Pancreas (tissue), 10 donors: ENCODE data around the gene NFIX. TPM values are rescaled to one million over a fixed set of nuclear protein-coding genes. Genes with fewer than 3 reads are reported as not detected.

Experiments
- ATAC-seq, 4 donors: fragments of 200-7000 bp; cut with Tn5 transposase; one replicate each; pipeline versions ENCODE4 v1.8.0 to v1.9.1; 2020; ENCODE audit warnings: mild to moderate bottlenecking in 4 of 4, moderate library complexity in 4 of 4
- DNase-seq, 6 donors: peaks; one replicate each; pipeline ENCODE4 v3.0.0-alpha.2; 2020
- FAIRE-seq: peaks from 2 replicates; lab custom pipeline; 2012; peaks lifted over from hg19 to GRCh38; lab: Jason Lieb, UNC
- H3K27ac ChIP-seq, 4 donors: fragments of 200-600 bp; sonication (generic); 1 replicate in 3 of 4; 2 replicates in 1 of 4; pipeline versions ENCODE4 v1.5.0 to v1.8.0; 2020
- H3K27me3 ChIP-seq, 4 donors: fragments of 200-600 bp; one replicate each; pipeline ENCODE4 v1.8.0; 2021
- H3K36me3 ChIP-seq, 3 donors: fragments of 200-600 bp; sonication (generic) in 1 of 3; one replicate each; pipeline versions ENCODE4 v1.5.0 to v1.8.0; 2020 to 2021
- H3K4me1 ChIP-seq, 3 donors: fragments of 200-600 bp; one replicate each; pipeline ENCODE4 v1.8.0; 2021
- H3K4me3 ChIP-seq, 4 donors: fragments of 200-600 bp; sonication (generic) in 2 of 4; one replicate each; pipeline versions ENCODE4 v1.5.0 to v1.8.0; 2020 to 2021
- H3K9me3 ChIP-seq, 4 donors: fragments of 200-600 bp; one replicate each; pipeline ENCODE4 v1.8.0; 2021
- CTCF ChIP-seq, 4 donors: fragments of 200-600 bp; sonication (generic) in 3 of 4; IDR thresholded peaks; one replicate each; pipeline versions ENCODE4 v1.5.0 to v1.8.0; 2021; ENCODE audit warnings: antibody characterized with exemption in 4 of 4
- WGBS, 2 donors: extraction: QIAGEN DNeasy Blood & Tissue Kit; methylation state at CpG; one replicate each; pipeline ENCODE4 v1.1.7; 2013; 5-methylcytosine and 5-hydroxymethylcytosine counted together
- intact Hi-C, 3 donors: fragments of 100-400 bp; cut with DNase I; formaldehyde crosslinking; loops; one replicate each; pipeline versions ENCODE4 v1.11.1 to v1.14.2; 2022
- polyA plus RNA-seq, 2 donors: library from polyadenylated mRNA; stranded (reverse); fragments of 200-250 nt; gene quantifications; one replicate each; pipeline ENCODE4 v1.2.3, GENCODE V29; 2013
- total RNA-seq, 6 donors: library from RNA; stranded (reverse); fragmentation: NEBNext Ultra II Directional in 4 of 6; extraction: Animal tissue kit (Norgen Biotek cat#: 25700) in 4 of 6; gene quantifications; one replicate each; pipeline versions ENCODE4 v1.2.1 to v1.2.4, GENCODE V29; 2021 to 2023
- donor health status: healthy with polysubstance abuse.
- donor health status: DM: no; HTN: no; CAD: no; lungs with moderate emphysema.
- donor health status: DM: no; HTN: no; CAD: no.
- donor health status: control.
- donor health status: control.
- donor health status: Bipolar disorder and iron deficiency.
- donor health status: DM: yes; HTN: yes; CAD: no.
- donor health status: DM: no; HTN: no; CAD: no.
- donor health status: DM: no; HTN: no; CAD: no.
- donor health status: DM: yes; HTN: yes; CAD: no.

Gene NFIX
- total and polyA plus RNA-seq, 8 donors, result 8.3 to 45.1 (median 32.7) TPM

GRCh38 chr19:13026462-13027370, 31.4 kb downstream of the NFIX start:
- H3K4me3 ChIP-seq, result peak overlapping the region in 2 of 4 donors; percentile 15 to 35
- FAIRE-seq (peak; percentile 70), ATAC-seq (peak; percentile 80 to 86 (median 83)), DNase-seq (peak in 3 of 6 donors; percentile 66 to 73 (median 66))
- no peaks in the 10 kb centered on the region for H3K9me3 ChIP-seq
- peak overlapping the region; percentile 4 to 83 (median 54) for H3K27ac ChIP-seq
- intact Hi-C loops, result no loop called here
- no peak for TF ChIP-seq CTCF (IDR thresholded peaks at IDR 0.05)
- H3K27me3 ChIP-seq, result no peaks in the 10 kb centered on the region
- 23 to 26% methylated on average over 14 of the region's 14 CpGs for WGBS, 2 donors
- H3K4me1 ChIP-seq, result peaks cover 11 to 30% (median 16%) of the 10 kb centered on the region in 3 donors
- no peaks in the 10 kb centered on the region for H3K36me3 ChIP-seq

GRCh38 chr19:13027557-13027956, 32.3 kb downstream of the NFIX start:
- Histone ChIP-seq H3K27me3 (no peaks in the 10 kb centered on the region), H3K36me3 (no peaks in the 10 kb centered on the region), H3K27ac (peak overlapping the region in 1 of 4 donors; percentile 68), H3K4me3 (no peak overlapping the region), H3K9me3 (no peaks in the 10 kb centered on the region), H3K4me1 (peaks cover 7 to 27% (median 13%) of the 10 kb centered on the region in 3 donors)
- no peak for TF ChIP-seq CTCF (IDR thresholded peaks at IDR 0.05)
- FAIRE-seq (no peak), ATAC-seq (no peak), DNase-seq (no peak)
- WGBS, 2 donors, result 88 to 94% methylated on average over 6 of the region's 6 CpGs
- intact Hi-C loops, result no loop called here

DNA sequence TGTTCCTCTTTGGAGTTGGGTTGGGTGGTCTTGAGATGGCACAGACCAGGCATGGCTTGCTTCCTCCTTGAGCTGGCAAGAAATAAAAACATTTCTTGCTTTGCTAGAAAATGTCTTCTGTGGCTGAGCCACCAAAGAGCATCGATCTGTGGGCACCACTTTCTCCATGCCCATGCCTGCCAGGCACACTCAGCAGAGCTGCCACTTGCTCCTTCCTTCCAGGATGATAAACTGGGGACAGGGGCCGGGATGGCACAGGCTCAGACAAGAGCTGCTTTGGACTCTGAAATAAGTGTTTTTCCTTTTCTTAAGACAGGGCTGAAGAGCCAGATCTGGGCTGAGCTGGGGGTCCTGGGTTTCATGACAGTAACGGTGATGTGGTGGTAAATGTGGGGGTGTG, 32.8 kb downstream of the NFIX start:
- no peak for DNase-seq
- Histone ChIP-seq H3K27me3 (no peaks in the 10 kb centered on the region), H3K4me1 (peaks cover 7 to 27% (median 15%) of the 10 kb centered on the region in 3 donors), H3K36me3 (no peaks in the 10 kb centered on the region), H3K9me3 (no peaks in the 10 kb centered on the region), H3K27ac (no peak overlapping the region), H3K4me3 (no peak overlapping the region)
- FAIRE-seq, result no peak
- no peak for TF ChIP-seq CTCF (IDR thresholded peaks at IDR 0.05)
- ATAC-seq, result no peak
- WGBS, 2 donors, result 91 to 97% methylated on average over 3 of the region's 3 CpGs
- intact Hi-C loops, result no loop called here

GRCh38 chr19:13029301-13029880, 34.1 kb downstream of the NFIX start:
- Histone ChIP-seq H3K27me3 (no peaks in the 10 kb centered on the region), H3K4me3 (no peak overlapping the region), H3K36me3 (no peaks in the 10 kb centered on the region), H3K9me3 (no peaks in the 10 kb centered on the region), H3K27ac (no peak overlapping the region), H3K4me1 (peaks cover 12 to 35% (median 29%) of the 10 kb centered on the region in 3 donors)
- FAIRE-seq, result no peak
- no peak for DNase-seq
- intact Hi-C loops, result no loop called here
- TF ChIP-seq CTCF (IDR thresholded peaks at IDR 0.05), result no peak
- no peak for ATAC-seq
- 84 to 88% methylated on average over 9 of the region's 9 CpGs for WGBS, 2 donors
